ENCODE measurements around the gene TFDP1.

DNA sequence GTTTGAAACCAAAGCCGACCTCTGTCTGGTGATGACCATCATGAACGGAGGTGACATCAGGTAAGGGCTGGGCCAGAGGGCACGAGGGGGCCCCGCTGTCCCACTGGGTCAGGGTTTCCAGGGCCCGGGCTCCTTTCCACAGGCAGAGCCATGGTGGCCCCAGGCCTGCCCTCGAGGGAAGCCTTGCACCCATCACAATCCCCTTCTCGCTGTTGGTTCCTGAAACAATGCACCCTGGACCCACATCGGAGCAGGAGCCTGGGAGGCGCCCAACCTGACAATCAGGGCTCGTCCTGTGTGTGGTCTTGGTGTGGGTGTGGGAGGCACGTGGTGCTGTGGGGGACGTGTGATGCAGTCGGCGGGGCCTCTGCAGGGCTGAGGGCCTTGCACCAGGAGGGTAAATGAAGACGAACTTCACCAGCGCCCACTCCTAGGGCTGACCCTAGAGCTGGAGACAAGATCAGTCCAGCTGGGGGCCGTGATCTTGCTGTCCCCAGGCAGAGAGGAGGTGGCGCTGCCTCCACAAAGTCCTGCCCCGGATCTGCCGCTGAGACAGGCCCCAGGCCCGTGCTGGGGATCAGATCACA, 85.3 kb downstream of the TFDP1 start:
- TF ChIP-seq, protein P1, sequence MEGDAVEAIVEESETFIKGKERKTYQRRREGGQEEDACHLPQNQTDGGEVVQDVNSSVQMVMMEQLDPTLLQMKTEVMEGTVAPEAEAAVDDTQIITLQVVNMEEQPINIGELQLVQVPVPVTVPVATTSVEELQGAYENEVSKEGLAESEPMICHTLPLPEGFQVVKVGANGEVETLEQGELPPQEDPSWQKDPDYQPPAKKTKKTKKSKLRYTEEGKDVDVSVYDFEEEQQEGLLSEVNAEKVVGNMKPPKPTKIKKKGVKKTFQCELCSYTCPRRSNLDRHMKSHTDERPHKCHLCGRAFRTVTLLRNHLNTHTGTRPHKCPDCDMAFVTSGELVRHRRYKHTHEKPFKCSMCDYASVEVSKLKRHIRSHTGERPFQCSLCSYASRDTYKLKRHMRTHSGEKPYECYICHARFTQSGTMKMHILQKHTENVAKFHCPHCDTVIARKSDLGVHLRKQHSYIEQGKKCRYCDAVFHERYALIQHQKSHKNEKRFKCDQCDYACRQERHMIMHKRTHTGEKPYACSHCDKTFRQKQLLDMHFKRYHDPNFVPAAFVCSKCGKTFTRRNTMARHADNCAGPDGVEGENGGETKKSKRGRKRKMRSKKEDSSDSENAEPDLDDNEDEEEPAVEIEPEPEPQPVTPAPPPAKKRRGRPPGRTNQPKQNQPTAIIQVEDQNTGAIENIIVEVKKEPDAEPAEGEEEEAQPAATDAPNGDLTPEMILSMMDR (IDR thresholded peaks at IDR 0.05), result no peak
- no peak for TF ChIP-seq POLR2A (IDR thresholded peaks at IDR 0.05)

Data from uterus (tissue), 2 donors.